Measurements from ENCODE around the gene TAF5L.

DNA sequence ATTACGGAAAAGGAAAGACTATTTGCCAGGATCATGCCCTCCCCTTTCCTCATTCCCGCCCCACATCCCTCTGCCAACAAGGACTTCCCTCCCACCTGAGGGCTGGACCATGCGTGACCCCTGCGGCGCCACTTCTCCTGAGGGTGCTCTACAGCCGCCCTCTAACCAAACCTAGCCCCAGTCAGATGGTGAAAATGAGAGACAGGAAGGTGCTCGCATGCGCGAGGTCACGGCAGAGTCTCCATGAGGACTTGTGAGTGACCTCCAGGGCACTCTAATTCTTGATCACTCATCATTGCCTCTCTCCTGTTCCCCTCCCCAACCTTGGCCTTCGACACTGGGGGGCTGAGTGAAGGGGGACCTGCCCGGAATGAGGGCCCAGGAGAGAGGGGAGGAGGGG, 32.1 kb downstream of the TAF5L start:
- TF ChIP-seq POLR2A (IDR thresholded peaks at IDR 0.05) (no peak), POLR2AphosphoS5 (IDR thresholded peaks at IDR 0.05) (no peak)
- TF ChIP-seq, protein P1, sequence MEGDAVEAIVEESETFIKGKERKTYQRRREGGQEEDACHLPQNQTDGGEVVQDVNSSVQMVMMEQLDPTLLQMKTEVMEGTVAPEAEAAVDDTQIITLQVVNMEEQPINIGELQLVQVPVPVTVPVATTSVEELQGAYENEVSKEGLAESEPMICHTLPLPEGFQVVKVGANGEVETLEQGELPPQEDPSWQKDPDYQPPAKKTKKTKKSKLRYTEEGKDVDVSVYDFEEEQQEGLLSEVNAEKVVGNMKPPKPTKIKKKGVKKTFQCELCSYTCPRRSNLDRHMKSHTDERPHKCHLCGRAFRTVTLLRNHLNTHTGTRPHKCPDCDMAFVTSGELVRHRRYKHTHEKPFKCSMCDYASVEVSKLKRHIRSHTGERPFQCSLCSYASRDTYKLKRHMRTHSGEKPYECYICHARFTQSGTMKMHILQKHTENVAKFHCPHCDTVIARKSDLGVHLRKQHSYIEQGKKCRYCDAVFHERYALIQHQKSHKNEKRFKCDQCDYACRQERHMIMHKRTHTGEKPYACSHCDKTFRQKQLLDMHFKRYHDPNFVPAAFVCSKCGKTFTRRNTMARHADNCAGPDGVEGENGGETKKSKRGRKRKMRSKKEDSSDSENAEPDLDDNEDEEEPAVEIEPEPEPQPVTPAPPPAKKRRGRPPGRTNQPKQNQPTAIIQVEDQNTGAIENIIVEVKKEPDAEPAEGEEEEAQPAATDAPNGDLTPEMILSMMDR (IDR thresholded peaks at IDR 0.05 in 8 of 11, conservative IDR thresholded peaks at IDR 0.05 in 3 of 11): no peak

Measured in spleen (tissue), 7 donors.